NOMO-1 (cell line): Measurements from ENCODE around the gene ATRIP.
"Not testable (repeated sequence)": the region's sequence is repeated elsewhere in the genome, so short reads cannot be mapped to it uniquely, and the experiment has no call there.

ENCODE experiments used
- DNase-seq, 2 experiments: peaks; one replicate each; lab custom pipeline; 2025; ENCODE audit not compliant: unreplicated experiment in 2 of 2; lab: John Stamatoyannopoulos, UW

Gene ATRIP

GRCh38 chr3:48446425-48447193, at the start of gene ATRIP:
Gene ATRIP (plus strand): TSS chr3:48446737. CDS start chr3:48446846, 109 bp downstream.
- peak; percentile 88 to 93 for DNase-seq

- no peak for DNase-seq
These were observed 48.5 kb upstream of the ATRIP start for GRCh38 chr3:48397767-48398681.

- no peak for DNase-seq
These were observed 47.7 kb upstream of the ATRIP start for GRCh38 chr3:48398701-48399386.

GRCh38 chr3:48399387-48400172, 47.0 kb upstream of the ATRIP start:
- DNase-seq = no peak

- DNase-seq = peak; percentile 18 to 50
These were observed 45.6 kb upstream of the ATRIP start for GRCh38 chr3:48400824-48401433.

GRCh38 chr3:48401434-48401901, 45.1 kb upstream of the ATRIP start:
- DNase-seq = not testable (repeated sequence)

- no peak for DNase-seq
These were observed 44.2 kb upstream of the ATRIP start for GRCh38 chr3:48402281-48402732.

- no peak for DNase-seq
These were observed 43.6 kb upstream of the ATRIP start for GRCh38 chr3:48402907-48403306.

- no peak for DNase-seq
These were observed 42.8 kb upstream of the ATRIP start for GRCh38 chr3:48403533-48404439.

- DNase-seq = no peak
These were observed 41.8 kb upstream of the ATRIP start for GRCh38 chr3:48404440-48405342.

- no peak for DNase-seq
These were observed 41.1 kb upstream of the ATRIP start for GRCh38 chr3:48405343-48405881.

- no peak for DNase-seq
These were observed 40.6 kb upstream of the ATRIP start for GRCh38 chr3:48405971-48406370.

- no peak for DNase-seq
These were observed 39.8 kb upstream of the ATRIP start for GRCh38 chr3:48406443-48407431.

- no peak for DNase-seq
These were observed 38.9 kb upstream of the ATRIP start for GRCh38 chr3:48407542-48408099.

- no peak for DNase-seq
These were observed 37.7 kb upstream of the ATRIP start for GRCh38 chr3:48408823-48409281.
